ENCODE measurements around the gene EGFL7. TPM values are rescaled to one million over a fixed set of nuclear protein-coding genes. Genes with fewer than 3 reads are reported as not detected.

Gene EGFL7
- total and polyA plus RNA-seq, 7 donors, result 34.7 to 73.4 (median 48.6) TPM

GRCh38 chr9:136667940-136668760 is 5.4 kb downstream of the EGFL7 start:
- Histone ChIP-seq H3K36me3 (ENCODE audit: insufficient read depth in 1 of 2, low read depth in 1 of 2) (peaks cover 0 to 14% of the 10 kb centered on the region in 2 donors), H3K4me3 (peak overlapping the region; percentile 60)
- ATAC-seq, result no peak

GRCh38 chr9:136668983-136669790 is 6.5 kb downstream of the EGFL7 start:
- ATAC-seq, result no peak
- Histone ChIP-seq H3K4me1 (no peaks in the 10 kb centered on the region), H3K9me3 (no peaks in the 10 kb centered on the region), H3K27ac (no peak overlapping the region), H3K36me3 (ENCODE audit: insufficient read depth in 1 of 2, low read depth in 1 of 2) (peaks cover 0 to 16% of the 10 kb centered on the region in 2 donors), H3K27me3 (ENCODE audit: insufficient read depth in 3 of 3, low read length in 2 of 3) (peaks cover 0 to 20% (median 7%) of the 10 kb centered on the region in 3 donors), H3K4me3 (peak overlapping the region; percentile 60)
- intact Hi-C loops (cut with DNase I), result no loop called here
- DNase-seq, result no peak
- TF ChIP-seq CTCF (IDR thresholded peaks at IDR 0.05), result no peak
- WGBS, 3 donors, result 63 to 70% (median 67%) methylated on average over 19 to 23 of the region's 23 CpGs

More at GRCh38 chr9:136667940-136668760, 5.4 kb downstream of the EGFL7 start:
- WGBS, 3 donors, result 57 to 63% (median 59%) methylated on average over 36 to 40 of the region's 40 CpGs
- DNase-seq, result no peak
- intact Hi-C loops (cut with DNase I), result no loop called here
- H3K9me3 ChIP-seq, result no peaks in the 10 kb centered on the region
- H3K27me3 ChIP-seq (ENCODE audit: insufficient read depth in 3 of 3, low read length in 2 of 3), result peaks cover 0 to 27% (median 7%) of the 10 kb centered on the region in 3 donors
- peak overlapping the region; percentile 39 for H3K27ac ChIP-seq
- no peak for TF ChIP-seq CTCF (IDR thresholded peaks at IDR 0.05)
- no peaks in the 10 kb centered on the region for H3K4me1 ChIP-seq

- WGBS, 3 donors, result 50 to 60% (median 53%) methylated on average over 23 of the region's 23 CpGs
- Histone ChIP-seq H3K27me3 (ENCODE audit: insufficient read depth in 3 of 3, low read length in 2 of 3) (peaks cover 0 to 13% (median 7%) of the 10 kb centered on the region in 3 donors), H3K36me3 (ENCODE audit: insufficient read depth in 1 of 2, low read depth in 1 of 2) (peaks cover 0 to 22% of the 10 kb centered on the region in 2 donors), H3K4me3 (peak overlapping the region; percentile 60), H3K9me3 (no peaks in the 10 kb centered on the region), H3K27ac (peak overlapping the region; percentile 16), H3K4me1 (no peaks in the 10 kb centered on the region)
- DNase-seq, result no peak
- intact Hi-C loops (cut with DNase I), result no loop called here
- ATAC-seq, result no peak
- TF ChIP-seq CTCF (IDR thresholded peaks at IDR 0.05), result no peak
Measured at GRCh38 chr9:136669791-136670464, 7.2 kb downstream of the EGFL7 start.

- Histone ChIP-seq H3K36me3 (ENCODE audit: insufficient read depth in 1 of 2, low read depth in 1 of 2) (peaks cover 0 to 22% of the 10 kb centered on the region in 2 donors), H3K27ac (no peak overlapping the region), H3K4me3 (peak overlapping the region; percentile 60), H3K4me1 (no peaks in the 10 kb centered on the region), H3K27me3 (ENCODE audit: insufficient read depth in 3 of 3, low read length in 2 of 3) (peaks cover 0 to 8% (median 3%) of the 10 kb centered on the region in 3 donors), H3K9me3 (no peaks in the 10 kb centered on the region)
- TF ChIP-seq CTCF (IDR thresholded peaks at IDR 0.05), result no peak
- intact Hi-C loops (cut with DNase I), result no loop called here
- 58 to 70% (median 62%) methylated on average over 34 to 36 of the region's 36 CpGs for WGBS, 3 donors
- no peak for ATAC-seq
- no peak for DNase-seq
Measured at GRCh38 chr9:136670576-136671253, 8.0 kb downstream of the EGFL7 start.
